GM12865 (cell line): Measurements from ENCODE around the gene MLEC.

Experiments used
- DNase-seq: peaks from one replicate; pipeline ENCODE4 v3.0.0; 2010; ENCODE audit warnings: low read depth
- H3K4me3 ChIP-seq: 2 replicates; pipeline ENCODE4 v1.5.1; 2011; ENCODE audit warnings: mild to moderate bottlenecking, low read depth, low read length, control low read depth
- CTCF ChIP-seq: IDR thresholded peaks from 2 replicates; pipeline ENCODE4 v1.5.1; 2011; ENCODE audit warnings: low read length, control low read depth, low read depth, inconsistent platforms; ENCODE audit not compliant: insufficient read depth; ENCODE audit errors: missing control alignments

Gene MLEC

GRCh38 chr12:120686151-120686689 is 729 bp upstream of the MLEC start:
- peak; percentile 99 for DNase-seq
- no peak for TF ChIP-seq CTCF
- H3K4me3 ChIP-seq, result peak overlapping the region; percentile 79

GRCh38 chr12:120687578-120688289 is 785 bp downstream of the MLEC start:
- peak overlapping the region; percentile 90 for H3K4me3 ChIP-seq
- TF ChIP-seq CTCF, result no peak
- DNase-seq, result peak; percentile 59

GRCh38 chr12:120688527-120689071 is 1.6 kb downstream of the MLEC start:
- peak; percentile 34 for DNase-seq
- no peak for TF ChIP-seq CTCF
- H3K4me3 ChIP-seq, result peak overlapping the region; percentile 90

GRCh38 chr12:120689397-120690082 is 2.6 kb downstream of the MLEC start:
- H3K4me3 ChIP-seq, result peak overlapping the region; percentile 90
- no peak for DNase-seq
- TF ChIP-seq CTCF, result no peak

GRCh38 chr12:120690083-120690450 is 3.1 kb downstream of the MLEC start:
- no peak for TF ChIP-seq CTCF
- no peak for DNase-seq
- H3K4me3 ChIP-seq, result no peak overlapping the region

GRCh38 chr12:120690978-120691377 is 4.0 kb downstream of the MLEC start:
- TF ChIP-seq CTCF, result no peak
- no peak overlapping the region for H3K4me3 ChIP-seq
- DNase-seq, result no peak
